HS-5 (cell line): ENCODE measurements around the gene DAPK1.

Experiments used
- DNase-seq: peaks from one replicate; pipeline ENCODE4 v3.0.0-alpha.2; 2012; ENCODE audit warnings: low read depth

DAPK1 gene

GRCh38 chr9:87594194-87594593, 96.5 kb downstream of the DAPK1 start:
- DNase-seq, result no peak

GRCh38 chr9:87594662-87595061, 97.0 kb downstream of the DAPK1 start:
- DNase-seq, result no peak

GRCh38 chr9:87595610-87596009, 97.9 kb downstream of the DAPK1 start:
- no peak for DNase-seq

GRCh38 chr9:87596862-87597261, 99.2 kb downstream of the DAPK1 start:
- no peak for DNase-seq

- DNase-seq, result no peak
These were observed 100.2 kb downstream of the DAPK1 start for GRCh38 chr9:87597710-87598443.

- DNase-seq, result peak; percentile 85
These were observed 102.4 kb downstream of the DAPK1 start for GRCh38 chr9:87599901-87600610.

- DNase-seq, result no peak
These were observed 103.5 kb downstream of the DAPK1 start for GRCh38 chr9:87601176-87601575.

GRCh38 chr9:87601595-87601994, 103.9 kb downstream of the DAPK1 start:
- DNase-seq, result no peak

GRCh38 chr9:87602933-87603643, 105.4 kb downstream of the DAPK1 start:
- DNase-seq, result no peak

GRCh38 chr9:87603854-87604490, 106.3 kb downstream of the DAPK1 start:
- no peak for DNase-seq

- DNase-seq, result no peak
These were observed 107.4 kb downstream of the DAPK1 start for GRCh38 chr9:87604886-87605588.

- DNase-seq, result no peak
These were observed 108.0 kb downstream of the DAPK1 start for GRCh38 chr9:87605676-87606075.

GRCh38 chr9:87606841-87607521, 109.3 kb downstream of the DAPK1 start:
- peak; percentile 92 for DNase-seq

- DNase-seq, result no peak
These were observed 110.2 kb downstream of the DAPK1 start for GRCh38 chr9:87607859-87608258.

GRCh38 chr9:87609002-87609401, 111.3 kb downstream of the DAPK1 start:
- no peak for DNase-seq

GRCh38 chr9:87609486-87609885, 111.8 kb downstream of the DAPK1 start:
- no peak for DNase-seq

- no peak for DNase-seq
These were observed 112.8 kb downstream of the DAPK1 start for GRCh38 chr9:87610200-87611155.

- DNase-seq, result no peak
These were observed 114.1 kb downstream of the DAPK1 start for GRCh38 chr9:87611776-87612175.

GRCh38 chr9:87612536-87612935, 114.9 kb downstream of the DAPK1 start:
- no peak for DNase-seq
